A172 (cell line): ENCODE data around the gene CALHM4. TPM values are rescaled to one million over a fixed set of nuclear protein-coding genes. Genes with fewer than 3 reads are reported as not detected.
A peak's percentile ranks its signal among the peaks of the same experiment; 100 is the strongest.

Source experiments
- DNase-seq: peaks from one replicate; pipeline ENCODE4 v3.0.0-alpha.2; 2015; ENCODE audit warnings: low spot score
- total RNA-seq: library from RNA; depleted of rRNA; stranded (reverse); fragments of >200 nt; shearing (Covaris generic); gene quantifications from 2 replicates; pipeline ENCODE4 v1.2.3, GENCODE V29; 2014

Gene CALHM4
- total RNA-seq, 1 experiment from 2014 or later: not detected

DNA sequence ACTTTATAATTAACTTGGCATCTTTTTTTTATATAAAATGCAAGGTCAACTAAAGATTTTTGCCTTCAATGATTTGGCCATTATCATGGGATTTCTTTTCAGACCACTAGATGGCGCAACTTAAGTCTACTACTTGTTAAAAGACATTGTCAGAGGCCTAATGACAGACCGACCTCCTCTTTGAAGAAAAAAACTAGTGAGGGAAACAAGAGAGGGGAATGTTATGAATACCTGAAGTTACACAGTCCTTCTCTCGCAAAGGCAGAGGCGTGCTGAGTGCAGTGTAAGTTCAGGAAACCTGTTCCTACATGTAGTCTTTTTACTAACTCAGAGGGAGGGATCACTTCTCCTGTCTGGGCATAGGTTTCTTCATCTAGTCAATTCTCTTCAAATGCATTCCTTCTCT is 17.3 kb upstream of the CALHM4 start:
- peak; percentile 60 for DNase-seq

GRCh38 chr6:116542426-116542825 is 11.1 kb upstream of the CALHM4 start:
- no peak for DNase-seq

DNA sequence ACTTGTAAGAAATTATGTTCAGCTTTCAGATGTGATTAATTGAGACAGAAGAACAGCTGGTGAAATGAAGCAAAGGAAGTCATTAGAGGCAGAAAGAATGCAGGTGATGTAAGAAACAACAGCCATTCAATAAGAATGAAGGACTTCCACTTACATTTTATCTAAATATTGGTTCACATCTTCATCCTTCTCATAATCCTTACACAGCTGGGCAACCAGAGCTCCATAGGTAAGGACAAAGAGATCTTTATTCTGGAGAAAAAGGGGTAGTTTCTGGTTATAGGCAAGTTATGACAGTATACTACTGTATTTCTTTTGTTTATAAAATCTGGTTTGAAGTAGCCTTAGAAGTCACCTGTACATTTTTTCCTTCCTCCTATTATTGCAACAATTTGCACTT is 10.4 kb upstream of the CALHM4 start:
- no peak for DNase-seq

DNA sequence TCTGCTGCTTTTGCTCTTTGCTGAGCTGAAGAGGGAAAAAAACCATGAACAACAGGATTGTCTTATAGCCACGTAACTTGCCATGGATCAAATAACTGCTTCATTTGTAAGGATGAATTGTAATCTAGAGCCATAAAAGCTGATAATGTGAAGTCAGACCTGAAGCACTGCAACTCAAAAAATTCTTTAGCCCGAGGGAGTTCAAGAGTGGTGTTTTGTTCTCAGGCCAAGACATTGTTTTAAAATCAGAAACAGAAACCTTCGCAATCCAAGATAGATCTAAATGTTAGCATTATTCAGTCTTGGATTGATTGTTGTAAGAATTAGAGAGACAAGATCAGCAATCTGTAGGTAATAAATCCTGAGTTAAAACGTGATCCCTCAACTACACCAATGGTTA is 7.9 kb upstream of the CALHM4 start, which contains the start of gene TRAPPC3L:
TRAPPC3L (minus strand) TSS at position 34 of the 400 bp plus-strand sequence. CDS start 170 bp downstream, outside the sequence.
- DNase-seq: no peak

DNA sequence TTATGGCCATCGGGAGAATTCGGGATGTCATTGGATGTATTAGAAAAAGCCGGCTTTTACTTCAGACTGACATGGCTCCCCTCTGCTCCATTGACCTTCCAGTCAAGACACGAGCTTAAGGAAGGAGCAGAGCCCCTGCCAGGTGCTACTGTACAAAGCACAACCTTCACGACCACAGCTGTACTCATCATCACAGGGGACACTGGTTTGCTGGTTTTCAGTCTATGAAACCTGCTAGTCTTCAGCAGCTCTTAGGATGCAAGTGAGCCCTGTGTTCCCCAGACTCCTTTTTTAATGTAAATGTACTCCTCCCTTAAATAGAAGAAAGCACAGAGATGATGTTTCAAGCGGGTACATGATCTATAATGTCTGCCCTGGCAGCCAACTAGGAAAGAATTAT is 6.2 kb upstream of the CALHM4 start:
- no peak for DNase-seq

- DNase-seq: no peak
Observed at GRCh38 chr6:116550796-116551195, 2.8 kb upstream of the CALHM4 start.

GRCh38 chr6:116556065-116556464 is 2.5 kb downstream of the CALHM4 start:
- peak; percentile 56 for DNase-seq

GRCh38 chr6:116556814-116557415 is 3.4 kb downstream of the CALHM4 start:
- DNase-seq: no peak

DNA sequence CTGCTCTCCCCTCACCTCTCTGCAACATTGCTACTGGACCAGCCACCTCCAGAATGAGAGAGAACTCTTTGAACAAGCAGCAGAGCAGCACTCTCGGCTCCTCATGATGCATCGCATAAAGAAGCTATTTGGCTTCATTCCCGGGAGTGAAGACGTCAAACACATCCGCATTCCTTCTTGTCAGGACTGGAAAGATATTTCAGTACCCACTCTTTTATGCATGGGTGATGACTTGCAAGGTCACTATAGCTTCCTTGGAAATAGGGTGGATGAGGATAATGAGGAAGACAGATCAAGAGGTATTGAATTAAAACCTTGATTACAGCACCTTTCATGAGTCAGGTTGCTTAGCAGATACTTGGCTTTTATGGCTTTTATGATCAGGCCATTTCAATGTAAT is 4.3 kb downstream of the CALHM4 start:
- peak; percentile 95 for DNase-seq

GRCh38 chr6:116560130-116560529 is 6.6 kb downstream of the CALHM4 start:
- DNase-seq: no peak

GRCh38 chr6:116561377-116562018 is 7.9 kb downstream of the CALHM4 start:
- DNase-seq: peak; percentile 73

DNA sequence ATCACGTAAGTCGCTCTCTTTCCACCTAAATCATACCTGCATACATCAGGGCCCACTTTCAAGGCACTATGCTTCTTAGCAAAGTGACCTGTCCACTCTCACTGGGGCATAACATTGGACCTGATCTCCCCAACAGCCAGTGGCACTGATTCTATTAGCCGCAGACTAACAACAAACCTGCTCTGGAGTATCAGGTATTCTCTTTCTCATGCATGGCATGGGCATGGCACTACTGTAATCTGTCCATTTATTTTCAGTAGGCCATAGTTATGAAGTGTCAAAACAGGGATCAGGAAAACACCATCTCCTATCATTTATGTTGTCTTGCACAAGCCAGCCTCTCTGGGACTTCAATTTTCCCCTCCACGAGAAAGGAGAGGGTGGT is 8.5 kb downstream of the CALHM4 start:
- no peak for DNase-seq

GRCh38 chr6:116562614-116563013 is 9.1 kb downstream of the CALHM4 start:
- no peak for DNase-seq

DNA sequence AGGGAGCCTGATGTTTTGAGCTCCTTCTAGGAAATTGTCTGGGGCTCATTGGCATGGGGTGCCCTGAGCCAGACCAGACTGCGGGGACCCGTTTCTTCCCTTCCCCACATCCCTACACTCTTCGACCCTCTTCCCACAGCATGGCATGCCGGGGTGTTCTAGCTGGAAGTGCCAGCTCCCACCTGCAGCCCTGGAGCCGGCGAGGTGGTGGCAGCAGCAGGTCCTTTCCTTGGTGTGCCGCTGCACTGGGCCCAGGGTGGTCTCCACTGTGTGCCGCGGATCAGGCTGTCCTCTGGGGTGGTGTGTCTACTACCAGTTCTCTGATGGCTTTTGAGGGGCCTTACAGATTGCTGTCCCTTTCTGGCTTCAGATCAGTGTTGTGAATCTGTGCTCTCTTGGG is 10.3 kb downstream of the CALHM4 start:
- no peak for DNase-seq

GRCh38 chr6:116564311-116564710 is 10.8 kb downstream of the CALHM4 start:
- peak; percentile 19 for DNase-seq

DNA sequence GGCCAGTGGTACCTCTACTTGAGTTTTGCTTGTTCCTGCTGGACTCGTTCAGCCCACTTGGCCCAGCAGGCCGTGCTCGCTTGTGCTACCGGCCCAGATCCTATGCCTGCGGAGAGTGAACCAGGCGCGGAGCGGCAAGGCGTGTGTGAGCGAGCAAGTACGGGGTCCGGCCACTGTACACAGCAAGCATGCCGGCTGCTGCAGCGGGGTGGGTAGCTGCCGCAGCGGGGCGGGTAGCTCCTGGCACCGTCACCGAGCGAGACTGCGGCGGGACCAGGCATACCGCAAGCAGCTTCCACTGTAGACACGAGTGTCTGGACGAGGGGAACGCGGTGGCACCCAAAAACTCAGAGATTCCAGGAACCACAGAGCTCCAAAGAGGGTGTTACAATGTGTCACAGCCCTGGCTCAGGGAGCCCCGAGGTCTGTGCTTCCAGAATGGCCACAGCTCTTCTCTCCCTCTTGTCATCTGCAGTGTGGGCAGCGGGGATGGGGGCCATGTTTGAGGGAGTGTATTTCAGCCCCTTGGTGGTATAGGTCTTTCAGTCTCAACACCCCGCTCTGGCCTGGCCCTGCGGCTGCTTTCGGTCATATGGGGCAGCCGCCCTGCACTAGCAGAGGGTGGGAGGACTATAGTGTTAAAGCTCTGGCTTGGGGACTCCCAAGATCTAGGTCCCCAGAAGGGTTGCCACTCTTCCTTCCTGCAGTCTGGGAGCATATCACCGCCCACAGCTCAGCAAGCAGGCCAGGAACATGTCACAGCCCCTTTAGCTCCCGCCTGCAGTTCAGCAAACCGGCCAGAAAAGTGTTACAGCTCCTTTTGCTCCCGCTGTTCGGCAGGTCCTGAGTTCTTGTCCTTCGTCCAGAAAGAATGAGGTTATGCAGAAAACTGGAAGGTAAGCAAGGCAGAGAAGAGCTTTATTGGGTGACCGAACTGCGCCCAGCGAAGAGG is 11.6 kb downstream of the CALHM4 start:
- no peak for DNase-seq

- no peak for DNase-seq
Observed at GRCh38 chr6:116568111-116568510, 14.6 kb downstream of the CALHM4 start.

GRCh38 chr6:116568821-116569755 is 15.5 kb downstream of the CALHM4 start:
- DNase-seq: no peak

- DNase-seq: peak; percentile 94
Observed at GRCh38 chr6:116570856-116571682, 17.5 kb downstream of the CALHM4 start, which contains the start of gene RWDD1. RWDD1 (plus strand) TSS chr6:116571504; CDS start chr6:116571583, 79 bp downstream.

DNA sequence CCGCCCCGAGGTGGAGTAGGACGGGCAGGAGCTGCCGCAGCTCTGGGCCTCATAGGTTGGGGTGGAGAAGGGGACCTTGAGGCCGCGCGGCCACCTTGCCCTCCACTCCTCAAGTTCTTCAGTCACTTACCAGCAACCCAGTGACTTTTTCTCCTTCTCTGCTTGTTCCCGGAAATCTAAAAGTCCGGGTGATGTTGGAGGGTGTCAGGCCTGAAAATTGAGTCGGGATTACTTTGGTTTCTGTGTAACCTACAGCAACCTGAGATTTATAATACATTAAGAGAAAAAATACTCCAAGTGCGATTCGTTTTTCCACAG is 18.1 kb downstream of the CALHM4 start:
- peak; percentile 17 for DNase-seq

GRCh38 chr6:116572162-116572561 is 18.6 kb downstream of the CALHM4 start:
- no peak for DNase-seq
